NOMO-1 treated with DMSO at 0.1 percent for 48 hours (cell line): ENCODE data around the gene OAS3.
A peak's percentile ranks its signal among the peaks of the same experiment; 100 is the strongest.
"Not testable (repeated sequence)": the region's sequence is repeated elsewhere in the genome, so short reads cannot be mapped to it uniquely, and the experiment has no call there.

Experiments
- DNase-seq: peaks from one replicate; lab custom pipeline; 2025; ENCODE audit not compliant: unreplicated experiment; lab: John Stamatoyannopoulos, UW

Gene OAS3

DNA sequence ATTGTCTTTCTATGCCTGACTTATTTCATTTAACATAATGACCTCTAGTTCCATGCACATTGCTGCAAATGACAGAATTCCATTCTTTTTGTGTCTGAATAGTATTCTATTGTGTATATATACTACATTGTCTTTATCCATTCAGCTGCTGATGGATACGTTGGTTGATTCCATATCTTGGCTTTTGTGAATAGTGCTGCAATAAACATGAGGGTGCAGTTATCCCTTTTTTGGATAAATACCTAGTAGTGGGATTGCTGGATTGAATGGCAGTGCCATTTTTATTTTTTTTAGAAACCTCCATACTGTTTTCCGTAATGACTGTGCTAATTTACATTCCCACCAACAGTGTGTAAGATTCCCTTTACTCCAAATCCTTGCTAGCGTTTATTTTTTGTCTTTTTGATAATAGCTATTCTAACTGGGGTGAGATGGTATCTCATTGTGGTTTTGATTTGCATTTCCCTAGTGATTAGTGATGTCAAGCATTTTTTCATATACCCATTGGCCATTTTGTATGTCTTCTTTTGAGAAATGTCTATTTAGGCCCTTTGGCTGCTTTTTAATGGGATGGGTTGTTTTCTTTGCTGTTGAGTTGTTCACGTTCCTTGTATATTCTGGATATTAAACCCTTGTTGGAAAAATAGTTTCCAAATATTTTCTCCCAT is 42.4 kb downstream of the OAS3 start:
- DNase-seq, result no peak

DNA sequence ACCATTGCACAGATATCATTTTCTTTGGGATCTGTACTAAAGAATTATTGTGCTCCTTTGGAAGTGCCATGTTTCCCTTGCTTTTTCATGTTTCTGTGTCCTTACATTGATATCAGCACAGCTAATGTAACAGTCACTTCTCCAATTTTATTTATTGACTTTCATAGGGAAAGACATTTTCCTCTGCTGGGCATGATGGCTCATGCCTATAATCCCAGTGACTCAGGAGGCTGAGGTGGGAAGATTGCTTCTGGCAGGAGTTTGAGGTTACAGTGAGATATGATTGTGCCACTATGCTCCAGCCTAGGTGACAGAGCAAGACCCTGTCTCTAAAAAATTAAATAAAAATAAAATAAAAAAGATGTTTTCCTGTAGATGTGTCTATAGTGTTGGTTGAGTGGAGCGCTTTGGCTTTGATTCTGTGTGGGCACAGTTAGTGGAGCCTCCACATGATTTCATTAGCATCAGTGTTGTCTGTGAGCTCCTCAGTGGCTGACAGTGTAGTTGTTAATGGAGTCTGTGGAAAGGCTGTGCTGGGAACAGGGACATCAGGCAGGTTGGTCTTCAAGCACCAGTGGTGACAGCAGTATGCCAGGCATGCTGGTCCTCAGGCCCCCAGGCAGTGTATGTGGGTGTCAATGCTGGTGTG is 47.5 kb downstream of the OAS3 start:
- no peak for DNase-seq

- DNase-seq, result no peak
Measured at GRCh38 chr12:112986291-112986800, 48.1 kb downstream of the OAS3 start.

- DNase-seq, result no peak
Measured at GRCh38 chr12:112987561-112987960, 49.3 kb downstream of the OAS3 start.

DNA sequence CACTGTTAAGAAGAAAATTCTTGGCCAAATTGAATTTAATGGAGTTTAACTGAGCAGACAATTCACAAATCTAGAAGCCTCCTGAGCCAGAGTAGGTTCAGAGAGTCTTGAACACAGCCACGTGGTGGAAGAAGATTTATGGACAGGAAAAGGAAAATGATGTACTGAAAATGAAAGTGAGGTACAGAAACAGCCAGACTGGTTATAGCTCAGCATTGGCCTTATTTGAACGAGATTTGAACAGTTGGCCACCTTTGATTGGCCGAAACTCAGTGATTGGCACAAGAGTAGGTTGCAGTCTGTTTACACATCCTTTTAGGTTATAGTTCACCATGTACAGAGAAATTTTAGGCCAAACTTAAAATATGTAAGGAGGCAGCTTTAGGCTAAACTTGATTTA is 50.0 kb downstream of the OAS3 start:
- DNase-seq, result peak; percentile 51

DNA sequence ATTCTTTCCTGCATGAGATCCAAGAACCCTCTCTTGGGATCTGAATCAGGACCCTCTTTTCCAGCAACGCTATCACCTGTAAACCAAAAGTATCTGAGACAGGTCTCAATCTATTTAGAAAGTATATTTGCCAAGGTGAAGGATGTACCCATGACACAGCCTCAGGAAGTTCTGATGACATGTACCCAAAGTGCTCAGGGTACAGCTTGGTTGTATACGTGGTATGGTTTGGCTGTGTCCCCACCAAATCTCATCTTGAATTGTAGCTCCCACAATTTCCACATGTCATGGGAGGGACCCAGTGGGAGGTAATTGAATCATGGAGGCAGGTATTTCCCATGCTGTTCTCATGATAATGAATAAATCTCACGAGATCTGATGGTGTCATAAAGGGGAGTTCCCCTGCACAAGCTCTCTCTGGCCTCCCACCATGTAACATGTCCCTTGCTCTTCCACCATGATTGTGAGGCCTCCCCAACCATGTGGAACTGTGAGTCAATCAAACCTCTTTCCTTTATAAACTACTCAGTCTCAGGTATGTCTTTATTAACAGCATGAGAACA is 50.6 kb downstream of the OAS3 start:
- DNase-seq, result not testable (repeated sequence)

DNA sequence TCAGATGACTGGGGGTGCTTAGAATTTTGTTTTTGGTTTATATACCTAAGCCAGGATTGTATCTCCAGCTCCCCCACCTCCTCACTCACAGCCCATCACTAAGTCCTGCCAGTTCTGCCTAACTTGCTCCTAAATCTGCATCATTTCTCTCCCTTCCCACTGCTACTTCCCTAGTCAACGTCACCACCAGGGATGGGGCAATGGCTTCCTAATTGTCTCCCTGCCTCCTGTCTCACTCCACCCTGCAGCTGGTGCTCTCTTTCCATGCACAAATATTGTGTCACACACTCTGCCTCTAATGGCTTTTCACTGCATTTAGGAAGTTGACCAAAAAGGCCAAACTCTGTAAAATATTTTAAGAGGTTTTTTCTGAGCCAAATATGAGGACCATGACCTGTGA is 51.5 kb downstream of the OAS3 start:
- no peak for DNase-seq

DNA sequence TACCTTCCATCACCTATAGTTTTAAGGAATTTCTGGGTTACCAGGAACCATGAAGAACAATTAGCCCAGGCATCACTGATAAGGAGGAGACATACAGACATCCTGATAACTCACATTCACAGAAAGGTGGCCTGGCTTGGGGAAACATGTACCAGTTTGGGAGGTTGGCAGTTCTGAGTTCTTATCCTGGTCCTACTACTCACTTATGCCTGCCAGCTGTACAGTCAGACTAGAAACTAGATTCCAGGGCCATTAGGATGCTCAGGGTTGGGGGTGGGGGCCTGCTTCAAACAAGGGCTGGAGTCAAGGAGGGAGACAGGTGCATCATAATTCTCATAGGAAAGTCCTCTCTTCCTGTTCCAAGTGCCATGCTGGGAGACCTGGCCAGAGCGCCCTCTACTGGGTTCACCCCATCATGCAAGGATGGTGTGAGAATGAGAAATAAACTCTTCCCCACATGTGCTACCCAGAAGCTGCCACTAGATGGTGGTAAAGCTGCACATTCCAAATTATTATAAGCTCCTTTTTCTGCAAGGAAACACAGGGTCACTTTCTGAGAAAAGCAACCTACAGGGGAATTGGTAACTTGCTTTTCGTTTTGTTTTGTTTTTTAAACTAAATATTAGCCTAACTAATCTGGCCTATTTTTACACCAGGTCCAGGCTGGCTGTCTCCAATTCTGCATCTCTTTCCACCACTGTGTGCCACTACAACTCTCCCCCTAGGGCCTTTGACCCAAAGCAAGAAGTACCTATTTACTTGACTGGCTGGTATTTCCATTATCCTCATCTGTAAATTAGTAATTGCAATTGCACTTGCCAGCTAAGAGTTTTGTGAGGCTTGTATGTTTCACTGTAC is 54.5 kb downstream of the OAS3 start:
- DNase-seq, result peak; percentile 50

DNA sequence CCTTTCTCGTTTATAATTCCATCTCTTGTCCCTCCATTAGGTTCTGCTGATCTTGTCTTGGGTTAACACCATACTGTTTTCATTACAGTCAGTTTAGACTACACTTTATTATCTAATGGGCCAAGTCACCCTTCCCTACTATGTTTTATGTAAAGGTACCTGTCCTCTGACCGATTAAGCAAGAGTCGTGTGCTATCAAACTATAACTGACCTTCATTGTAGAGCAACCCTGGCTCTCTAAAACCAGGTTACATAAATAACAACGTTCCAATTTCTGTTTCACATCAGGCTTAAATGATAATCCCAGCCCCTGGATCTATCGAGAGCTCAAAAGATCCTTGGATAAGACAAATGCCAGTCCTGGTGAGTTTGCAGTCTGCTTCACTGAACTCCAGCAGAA is 56.7 kb downstream of the OAS3 start:
- DNase-seq, result no peak

- no peak for DNase-seq
Measured at GRCh38 chr12:112996501-112996900, 58.2 kb downstream of the OAS3 start.

DNA sequence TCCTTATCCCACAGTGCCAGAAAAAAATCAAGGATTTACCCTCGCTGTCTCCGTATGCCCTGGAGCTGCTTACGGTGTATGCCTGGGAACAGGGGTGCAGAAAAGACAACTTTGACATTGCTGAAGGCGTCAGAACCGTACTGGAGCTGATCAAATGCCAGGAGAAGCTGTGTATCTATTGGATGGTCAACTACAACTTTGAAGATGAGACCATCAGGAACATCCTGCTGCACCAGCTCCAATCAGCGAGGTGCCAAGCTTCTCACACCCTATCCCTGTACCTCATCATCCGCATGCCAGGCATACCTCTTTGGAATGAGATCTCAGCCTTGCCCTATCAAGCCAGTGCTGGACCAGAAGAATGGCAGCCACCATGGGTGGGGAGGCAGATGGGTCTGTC is 59.2 kb downstream of the OAS3 start:
- no peak for DNase-seq

GRCh38 chr12:112998987-112999767 is 60.9 kb downstream of the OAS3 start:
- DNase-seq, result no peak

GRCh38 chr12:113000433-113000832 is 62.2 kb downstream of the OAS3 start:
- DNase-seq, result no peak

- DNase-seq, result no peak
Measured at GRCh38 chr12:113002155-113002554, 63.9 kb downstream of the OAS3 start.

DNA sequence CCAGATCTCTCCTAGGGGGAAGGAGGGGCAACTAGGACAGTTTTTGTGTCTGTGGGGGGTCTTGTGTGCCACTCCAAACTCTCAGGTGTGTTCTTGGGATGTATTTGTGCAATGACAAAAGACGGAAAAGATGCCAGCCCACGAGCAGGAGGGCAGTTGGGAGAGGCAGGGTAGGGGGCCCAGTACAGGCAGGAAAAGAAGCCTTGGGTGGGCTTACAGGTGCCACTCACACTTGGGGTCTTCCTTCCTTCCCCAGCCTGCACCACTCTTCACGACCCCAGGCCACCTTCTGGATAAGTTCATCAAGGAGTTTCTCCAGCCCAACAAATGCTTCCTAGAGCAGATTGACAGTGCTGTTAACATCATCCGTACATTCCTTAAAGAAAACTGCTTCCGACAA is 64.4 kb downstream of the OAS3 start:
- no peak for DNase-seq

- DNase-seq, result no peak
Measured at GRCh38 chr12:113003636-113004035, 65.4 kb downstream of the OAS3 start.

- no peak for DNase-seq
Measured at GRCh38 chr12:113005762-113006161, 67.5 kb downstream of the OAS3 start.

DNA sequence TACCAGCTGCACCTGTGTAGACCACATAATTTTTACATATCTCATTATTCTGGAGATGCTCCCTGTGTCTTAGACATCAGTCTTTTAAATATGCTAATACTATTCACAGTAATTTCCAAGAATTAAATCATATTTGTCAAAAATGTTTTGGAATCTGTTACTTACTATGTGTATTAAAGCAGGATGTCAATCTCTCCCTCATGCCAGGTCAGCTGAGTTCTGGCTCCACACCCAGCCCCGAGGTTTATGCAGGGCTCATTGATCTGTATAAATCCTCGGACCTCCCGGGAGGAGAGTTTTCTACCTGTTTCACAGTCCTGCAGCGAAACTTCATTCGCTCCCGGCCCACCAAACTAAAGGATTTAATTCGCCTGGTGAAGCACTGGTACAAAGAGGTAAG is 67.9 kb downstream of the OAS3 start:
- DNase-seq, result no peak

DNA sequence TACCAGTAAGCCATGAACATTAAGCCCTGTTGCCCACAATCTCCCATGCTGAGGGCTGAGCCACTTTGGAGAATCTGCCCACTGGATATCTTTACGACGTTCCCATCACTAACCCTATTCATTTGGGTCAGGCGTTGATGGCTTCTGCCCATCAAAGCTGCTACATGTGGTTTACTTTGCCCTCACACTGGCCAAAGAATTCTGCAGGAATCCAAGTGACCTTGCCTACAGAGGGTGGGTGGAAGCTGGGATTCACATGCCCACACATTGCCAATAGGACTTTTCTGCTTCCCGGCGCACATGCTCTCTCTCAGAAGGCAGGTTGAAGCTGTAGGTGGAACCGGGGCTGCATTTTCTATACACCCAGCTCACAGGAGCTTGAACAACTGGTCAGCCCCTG is 68.4 kb downstream of the OAS3 start:
- DNase-seq, result no peak

DNA sequence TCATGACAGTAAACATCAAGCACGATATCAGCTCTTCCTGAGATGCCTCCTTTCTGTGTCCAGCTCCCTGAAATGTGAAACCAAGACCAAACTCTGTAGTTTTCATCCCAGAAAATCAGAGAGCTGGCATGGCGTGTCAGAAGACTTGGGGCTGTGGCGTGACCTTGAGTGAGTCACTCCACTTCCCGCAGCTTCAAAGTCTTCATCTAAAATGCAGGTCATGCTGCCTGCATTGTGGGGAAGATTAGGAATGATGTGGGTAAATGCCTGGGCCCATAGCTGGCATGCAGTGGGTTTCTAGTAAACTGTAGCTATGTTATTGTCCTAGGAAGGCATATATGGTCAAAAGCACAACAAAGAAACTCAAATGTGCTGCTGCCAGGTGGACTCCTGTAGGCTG is 68.9 kb downstream of the OAS3 start:
- no peak for DNase-seq

DNA sequence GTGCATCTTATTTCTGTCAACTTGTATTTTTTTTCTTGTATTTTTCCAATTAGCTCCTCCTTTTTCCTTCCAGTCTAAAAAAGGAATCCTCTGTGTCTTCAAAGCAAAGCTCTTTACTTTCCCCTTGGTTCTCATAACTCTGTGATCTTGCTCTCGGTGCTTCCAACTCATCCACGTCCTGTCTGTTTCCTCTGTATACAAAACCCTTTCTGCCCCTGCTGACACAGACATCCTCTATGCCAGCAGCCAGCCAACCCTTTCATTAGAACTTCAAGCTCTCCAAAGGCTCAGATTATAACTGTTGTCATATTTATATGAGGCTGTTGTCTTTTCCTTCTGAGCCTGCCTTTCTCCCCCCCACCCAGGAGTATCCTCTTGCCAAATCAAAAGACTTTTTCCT is 72.4 kb downstream of the OAS3 start:
- DNase-seq, result no peak
